Liver (tissue), 3 donors: ENCODE measurements around the gene TMEM18.

Experiments
- ATF3 ChIP-seq: IDR thresholded peaks from 2 replicates; pipeline ENCODE4 v1.6.1; 2016; ENCODE audit warnings: antibody characterized with exemption
- CTCF ChIP-seq: fragments of 150-350 bp; IDR thresholded peaks from 2 replicates; pipeline ENCODE4 v1.5.1; 2017; ENCODE audit warnings: improper control_type of control experiment, low read depth, low read length; ENCODE audit not compliant: missing input control
- EGR1 ChIP-seq, 2 donors: IDR thresholded peaks; 2 replicates each; pipeline ENCODE4 v1.6.1; 2016 to 2018; ENCODE audit warnings: antibody characterized with exemption in 2 of 2, low read depth in 2 of 2
- GABPA ChIP-seq, 2 donors: IDR thresholded peaks in 1 of 2; conservative IDR thresholded peaks in 1 of 2; 2 replicates each; pipeline ENCODE4 v1.6.1; 2016; ENCODE audit warnings: antibody characterized with exemption in 2 of 2, mild to moderate bottlenecking in 1 of 2, moderate library complexity in 1 of 2
- HNF4A ChIP-seq, 2 donors: conservative IDR thresholded peaks; 2 replicates each; pipeline ENCODE4 v1.6.1; 2016; ENCODE audit warnings: antibody characterized with exemption in 2 of 2, mild to moderate bottlenecking in 2 of 2
- JUND ChIP-seq, 2 donors: IDR thresholded peaks; 2 replicates each; pipeline ENCODE4 v1.6.1; 2016; ENCODE audit warnings: antibody characterized with exemption in 2 of 2
- MAX ChIP-seq: IDR thresholded peaks from 2 replicates; pipeline ENCODE4 v1.6.1; 2016; ENCODE audit warnings: antibody characterized with exemption
- RAD21 ChIP-seq, 2 donors: IDR thresholded peaks; 2 replicates each; pipeline ENCODE4 v1.6.1; 2016; ENCODE audit warnings: antibody characterized with exemption in 2 of 2, mild to moderate bottlenecking in 2 of 2
- REST ChIP-seq: IDR thresholded peaks from 2 replicates; pipeline ENCODE4 v1.6.1; 2016; ENCODE audit warnings: antibody characterized with exemption, mild to moderate bottlenecking
- SP1 ChIP-seq: IDR thresholded peaks from 2 replicates; pipeline ENCODE4 v1.6.1; 2018; ENCODE audit warnings: antibody characterized with exemption, mild to moderate bottlenecking
- TAF1 ChIP-seq: conservative IDR thresholded peaks from 2 replicates; pipeline ENCODE4 v1.6.1; 2016; ENCODE audit warnings: antibody characterized with exemption, mild to moderate bottlenecking
- YY1 ChIP-seq: IDR thresholded peaks from 2 replicates; pipeline ENCODE4 v1.6.1; 2016; ENCODE audit warnings: antibody characterized with exemption, mild to moderate bottlenecking
- ZBTB33 ChIP-seq: IDR thresholded peaks from 2 replicates; pipeline ENCODE4 v1.6.1; 2016; ENCODE audit warnings: antibody characterized with exemption
- donor health status: healthy.
- donor health status: healthy.

- TF ChIP-seq CTCF (no peak), GABPA (IDR thresholded peaks at IDR 0.05 in 1 of 2, conservative IDR thresholded peaks at IDR 0.05 in 1 of 2) (no peak), ZBTB33 (no peak), EGR1 (IDR thresholded peaks at IDR 0.05; ENCODE audit: low read depth in 2 of 2) (no peak), MAX (no peak), REST (no peak), TAF1 (no peak), RAD21 (IDR thresholded peaks at IDR 0.05) (no peak), YY1 (no peak), SP1 (no peak), ATF3 (no peak), HNF4A (conservative IDR thresholded peaks at IDR 0.05) (no peak), JUND (IDR thresholded peaks at IDR 0.05) (no peak)
Observed at GRCh38 chr2:678964-679363, 1.8 kb upstream of the TMEM18 start.
